Transverse colon (tissue), 4 donors: Measurements from ENCODE around the gene UBQLNL.

Experiments used
- EP300 ChIP-seq: sonication (generic); formaldehyde crosslinking; IDR thresholded peaks from one replicate; pipeline ENCODE4 v1.6.1; 2017; ENCODE audit warnings: antibody characterized with exemption, low read depth
- POLR2A ChIP-seq: fragments of 450-650 bp; IDR thresholded peaks from one replicate; pipeline ENCODE4 v1.6.1; 2016; ENCODE audit warnings: antibody characterized with exemption, mild to moderate bottlenecking, moderate library complexity
- POLR2AphosphoS5 ChIP-seq, 3 donors: sonication (generic); formaldehyde crosslinking; IDR thresholded peaks; one replicate each; pipeline ENCODE4 v1.6.1; 2016; ENCODE audit warnings: antibody characterized with exemption in 3 of 3
- TF ChIP-seq, protein P1 (sequence below), 5 experiments: fragments of 200-600 bp in 3 of 5; fragments of 450-650 bp in 2 of 5; sonication (generic) in 3 of 5; IDR thresholded peaks; 1 replicate in 2 of 5; 2 replicates in 3 of 5; pipeline ENCODE4 v1.5.1; 2016 to 2017; ENCODE audit warnings: antibody characterized with exemption in 5 of 5, inconsistent platforms in 3 of 5, mild to moderate bottlenecking in 2 of 5, moderate library complexity in 1 of 5

DNA sequence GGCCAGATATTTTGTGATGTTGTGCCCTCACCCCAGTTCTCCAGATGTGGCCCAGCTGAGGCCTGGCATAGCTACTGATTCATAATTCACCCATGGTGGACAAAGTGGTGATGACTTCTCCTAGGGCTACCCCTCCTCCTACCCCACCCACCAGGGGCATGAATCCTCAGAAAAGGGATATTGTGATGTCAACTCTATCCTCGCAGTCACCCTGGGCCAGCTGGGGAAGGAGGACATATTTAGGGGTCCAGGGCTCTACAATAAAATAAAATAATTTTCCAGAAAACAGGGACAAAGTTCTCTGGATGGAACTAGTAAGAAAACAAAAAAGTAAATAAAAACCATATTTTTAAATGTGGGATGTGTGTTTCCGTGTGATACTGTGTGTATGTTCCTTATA is at the start of gene UBQLNL:
- TF ChIP-seq, protein P1, sequence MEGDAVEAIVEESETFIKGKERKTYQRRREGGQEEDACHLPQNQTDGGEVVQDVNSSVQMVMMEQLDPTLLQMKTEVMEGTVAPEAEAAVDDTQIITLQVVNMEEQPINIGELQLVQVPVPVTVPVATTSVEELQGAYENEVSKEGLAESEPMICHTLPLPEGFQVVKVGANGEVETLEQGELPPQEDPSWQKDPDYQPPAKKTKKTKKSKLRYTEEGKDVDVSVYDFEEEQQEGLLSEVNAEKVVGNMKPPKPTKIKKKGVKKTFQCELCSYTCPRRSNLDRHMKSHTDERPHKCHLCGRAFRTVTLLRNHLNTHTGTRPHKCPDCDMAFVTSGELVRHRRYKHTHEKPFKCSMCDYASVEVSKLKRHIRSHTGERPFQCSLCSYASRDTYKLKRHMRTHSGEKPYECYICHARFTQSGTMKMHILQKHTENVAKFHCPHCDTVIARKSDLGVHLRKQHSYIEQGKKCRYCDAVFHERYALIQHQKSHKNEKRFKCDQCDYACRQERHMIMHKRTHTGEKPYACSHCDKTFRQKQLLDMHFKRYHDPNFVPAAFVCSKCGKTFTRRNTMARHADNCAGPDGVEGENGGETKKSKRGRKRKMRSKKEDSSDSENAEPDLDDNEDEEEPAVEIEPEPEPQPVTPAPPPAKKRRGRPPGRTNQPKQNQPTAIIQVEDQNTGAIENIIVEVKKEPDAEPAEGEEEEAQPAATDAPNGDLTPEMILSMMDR (IDR thresholded peaks at IDR 0.05) = no peak
- TF ChIP-seq POLR2A (no peak), POLR2AphosphoS5 (IDR thresholded peaks at IDR 0.05) (no peak), EP300 (no peak)
